Right lobe of liver (tissue), 6 donors: ENCODE results near the gene UNC5C. TPM values are rescaled to one million over a fixed set of nuclear protein-coding genes. Genes with fewer than 3 reads are reported as not detected.
A peak's percentile ranks its signal among the peaks of the same experiment; 100 is the strongest.

Experiments
- ATAC-seq, 4 donors: fragments of 200-7000 bp; cut with Tn5 transposase; one replicate each; pipeline ENCODE4 v1.9.1; 2020; ENCODE audit warnings: mild to moderate bottlenecking in 4 of 4, moderate library complexity in 4 of 4
- DNase-seq, 3 donors: peaks; one replicate each; pipeline ENCODE4 v3.0.0-alpha.2; 2020
- H3K27ac ChIP-seq, 3 donors: fragments of 200-600 bp; one replicate each; pipeline ENCODE4 v1.8.0; 2022
- H3K27me3 ChIP-seq, 2 donors: fragments of 200-600 bp; one replicate each; pipeline ENCODE4 v1.8.0; 2022
- H3K36me3 ChIP-seq, 4 donors: fragments of 200-600 bp; sonication (generic) in 1 of 4; one replicate each; pipeline versions ENCODE4 v1.5.1 to v1.8.0; 2017 to 2022; ENCODE audit warnings: control low read depth in 1 of 4
- H3K4me1 ChIP-seq, 4 donors: fragments of 200-600 bp; sonication (generic) in 1 of 4; one replicate each; pipeline versions ENCODE4 v1.5.1 to v1.8.0; 2017 to 2022; ENCODE audit warnings: control low read depth in 1 of 4
- H3K4me3 ChIP-seq, 3 donors: fragments of 200-600 bp; one replicate each; pipeline ENCODE4 v1.8.0; 2022
- H3K9me3 ChIP-seq, 4 donors: fragments of 200-600 bp; sonication (generic) in 1 of 4; one replicate each; pipeline versions ENCODE4 v1.5.1 to v1.8.0; 2017 to 2022; ENCODE audit warnings: control low read depth in 1 of 4
- CTCF ChIP-seq, 4 donors: fragments of 200-600 bp in 3 of 4; fragments of 450-650 bp in 1 of 4; IDR thresholded peaks; one replicate each; pipeline versions ENCODE4 v1.5.1 to v1.8.0; 2016 to 2022; ENCODE audit warnings: antibody characterized with exemption in 4 of 4, mild to moderate bottlenecking in 2 of 4
- POLR2A ChIP-seq: fragments of 450-650 bp; IDR thresholded peaks from one replicate; pipeline ENCODE4 v1.6.1; 2017; ENCODE audit warnings: antibody characterized with exemption, mild to moderate bottlenecking
- WGBS: methylation state at CpG from one replicate; pipeline ENCODE4 v1.1.6; 2018; ENCODE audit warnings: low coverage, low lambda C conversion rate; ENCODE audit not compliant: insufficient coverage; ENCODE audit errors: missing lambda C conversion rate; 5-methylcytosine and 5-hydroxymethylcytosine counted together
- intact Hi-C, 2 donors: fragments of 100-400 bp; cut with DNase I; formaldehyde crosslinking; loops; one replicate each; pipeline versions ENCODE4 v1.11.2 to v1.14.1; 2022
- total RNA-seq, 6 experiments: library from RNA; depleted of rRNA in 2 of 6; stranded (reverse); fragments of >200 nt in 2 of 6; fragmentation: NEBNext Ultra II Directional in 3 of 6; extraction: Animal tissue kit (Norgen Biotek cat#: 25700) in 3 of 6; gene quantifications; one replicate each; pipeline versions ENCODE4 v1.1.0 to v1.2.4, GENCODE V29; 2016 to 2023
- donor health status: DM: no; HTN: yes; CAD: no.
- donor health status: DM: no; HTN: no; CAD: no.
- donor health status: DM: no; HTN: no; CAD: no.
- donor health status: DM: no; HTN: yes; CAD: no.
- donor health status: DM: no; HTN: yes; CAD: no.

The UNC5C gene
- total RNA-seq, 6 experiments from 2014 or later, result 0.50 to 0.71 (median 0.63) TPM

DNA sequence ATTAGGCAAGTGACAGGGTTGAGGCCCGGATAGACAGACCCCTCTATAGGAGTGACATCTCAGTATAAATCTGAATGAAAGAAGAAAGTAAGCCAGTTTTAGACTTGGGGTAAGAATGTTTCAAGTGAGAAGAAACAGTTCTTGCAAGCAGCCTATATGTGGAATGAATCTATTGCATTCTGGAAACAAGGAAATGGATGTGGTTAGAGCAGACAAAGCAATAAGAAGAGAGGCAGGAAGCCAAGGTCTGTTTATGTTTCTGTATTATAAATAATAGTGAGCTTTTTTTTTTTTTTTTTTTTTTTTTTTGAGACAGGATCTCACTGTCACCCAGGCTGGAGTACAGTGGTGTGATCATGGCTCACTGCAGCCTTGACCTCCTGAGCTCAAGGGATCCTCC lies 255.8 kb downstream of the UNC5C start:
- H3K27ac ChIP-seq, result no peak overlapping the region
- TF ChIP-seq CTCF (IDR thresholded peaks at IDR 0.05) (no peak), POLR2A (no peak)
- H3K9me3 ChIP-seq, result no peaks in the 10 kb centered on the region
- intact Hi-C loops, result no loop called here
- DNase-seq (no peak), ATAC-seq (no peak)
- 41% methylated on average over 1 of the region's 1 CpG for WGBS
- H3K27me3 ChIP-seq, result no peaks in the 10 kb centered on the region
- no peaks in the 10 kb centered on the region for H3K4me1 ChIP-seq
- H3K4me3 ChIP-seq, result no peak overlapping the region
- H3K36me3 ChIP-seq, result no peaks in the 10 kb centered on the region

DNA sequence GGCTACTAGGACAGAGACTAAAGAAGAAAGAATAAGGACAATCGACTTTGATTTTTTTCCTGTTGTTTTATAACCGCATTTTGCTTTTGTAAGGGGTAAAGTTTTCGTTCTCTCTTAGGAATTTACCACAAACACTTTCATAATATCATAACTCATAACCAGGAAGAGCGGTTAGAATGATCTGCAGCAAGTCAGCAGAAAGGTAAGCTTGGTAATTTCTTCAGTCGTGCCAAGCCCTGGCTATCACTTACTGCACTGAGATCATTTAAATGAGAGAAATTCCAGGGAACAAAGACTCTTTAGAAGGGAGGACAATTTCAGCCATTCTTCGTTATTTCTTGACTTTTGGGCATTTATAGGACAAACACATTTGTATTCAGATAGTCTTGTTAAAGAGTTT lies 258.1 kb downstream of the UNC5C start:
- intact Hi-C loops, result no loop called here
- no peaks in the 10 kb centered on the region for H3K36me3 ChIP-seq
- no peak for DNase-seq
- no peak overlapping the region for H3K4me3 ChIP-seq
- H3K4me1 ChIP-seq, result no peaks in the 10 kb centered on the region
- TF ChIP-seq CTCF (IDR thresholded peaks at IDR 0.05) (no peak), POLR2A (no peak)
- no peaks in the 10 kb centered on the region for H3K27me3 ChIP-seq
- H3K9me3 ChIP-seq, result no peaks in the 10 kb centered on the region
- no peak for ATAC-seq
- 47% methylated on average over 6 of the region's 6 CpGs for WGBS
- no peak overlapping the region for H3K27ac ChIP-seq

DNA sequence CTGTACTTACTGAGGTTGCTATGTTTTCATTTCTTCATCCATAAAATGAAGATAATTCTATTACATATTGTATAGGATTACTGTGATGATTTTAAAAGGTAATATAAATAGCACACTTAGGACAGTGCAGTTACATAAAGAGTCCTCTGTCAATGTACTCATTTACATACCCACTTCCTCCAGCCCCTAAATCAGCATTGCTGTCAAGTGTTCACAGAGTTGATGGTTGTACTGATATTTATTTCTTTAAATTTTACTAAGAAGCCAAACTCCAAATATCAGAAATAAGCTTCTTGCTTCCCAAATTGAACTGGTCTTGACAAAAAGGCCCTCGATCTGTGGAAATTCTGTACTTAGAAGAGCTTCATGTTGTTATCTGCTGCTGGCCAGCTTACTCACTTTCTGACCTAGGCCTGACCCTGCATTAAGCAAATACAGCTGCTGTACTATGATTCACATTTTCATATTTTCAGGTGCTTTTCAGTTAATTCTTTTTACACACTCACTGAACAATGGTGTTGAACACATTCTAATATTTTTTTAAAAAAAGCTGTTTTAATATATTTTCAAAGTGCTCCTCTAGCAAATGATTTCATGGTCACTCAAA lies 259.6 kb downstream of the UNC5C start:
- WGBS, result 0% methylated on average over 1 of the region's 1 CpG

DNA sequence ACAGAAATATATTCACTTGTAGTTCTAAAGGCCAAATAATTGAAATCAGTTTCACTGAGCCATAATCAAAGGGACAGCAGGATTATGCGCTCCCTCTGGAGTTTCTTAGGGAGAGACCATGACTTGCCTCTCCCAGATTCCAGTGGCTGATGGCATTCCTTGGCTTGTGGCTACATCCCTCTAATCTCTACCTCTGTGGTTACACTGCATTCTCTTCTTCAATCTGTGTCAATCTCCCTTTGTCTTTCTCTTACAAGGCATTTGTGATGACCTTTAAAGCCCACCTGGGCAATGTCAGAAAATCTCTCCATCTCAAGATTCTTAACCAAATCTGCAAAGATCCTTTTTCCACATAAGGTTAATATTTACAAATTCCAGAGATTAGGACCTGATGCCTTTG lies 260.2 kb downstream of the UNC5C start:
- Histone ChIP-seq H3K4me1 (no peaks in the 10 kb centered on the region), H3K27ac (no peak overlapping the region), H3K27me3 (no peaks in the 10 kb centered on the region), H3K36me3 (no peaks in the 10 kb centered on the region), H3K9me3 (no peaks in the 10 kb centered on the region), H3K4me3 (no peak overlapping the region)
- ATAC-seq, result no peak
- WGBS, result 100% methylated on average over 1 of the region's 1 CpG
- no peak for TF ChIP-seq POLR2A
- no peak for TF ChIP-seq CTCF (IDR thresholded peaks at IDR 0.05)
- intact Hi-C loops, result no loop called here
- DNase-seq, result no peak

More for the DNA sequence above, 259.6 kb downstream of the UNC5C start:
- intact Hi-C loops, result no loop called here
- ATAC-seq, result peak in 1 of 4 donors; percentile 86
- no peak for TF ChIP-seq POLR2A
- no peak for TF ChIP-seq CTCF (IDR thresholded peaks at IDR 0.05)
- no peak for DNase-seq
- Histone ChIP-seq H3K4me3 (no peak overlapping the region), H3K4me1 (no peaks in the 10 kb centered on the region), H3K27me3 (no peaks in the 10 kb centered on the region), H3K36me3 (no peaks in the 10 kb centered on the region), H3K9me3 (no peaks in the 10 kb centered on the region), H3K27ac (no peak overlapping the region)

- Histone ChIP-seq H3K4me1 (no peaks in the 10 kb centered on the region), H3K36me3 (no peaks in the 10 kb centered on the region), H3K4me3 (no peak overlapping the region), H3K27ac (no peak overlapping the region), H3K9me3 (no peaks in the 10 kb centered on the region), H3K27me3 (no peaks in the 10 kb centered on the region)
- ATAC-seq (no peak), DNase-seq (no peak)
- intact Hi-C loops, result no loop called here
- TF ChIP-seq POLR2A (no peak), CTCF (IDR thresholded peaks at IDR 0.05) (no peak)
- 75% methylated on average over 2 of the region's 2 CpGs for whole genome bisulfite sequencing
Observed at GRCh38 chr4:95285797-95286196, 263.0 kb downstream of the UNC5C start.
